Ishikawa (cell line): Measurements from ENCODE around the gene NT5DC4.

Experiments used
- CEBPB ChIP-seq: IDR thresholded peaks from 2 replicates; pipeline ENCODE4 v1.6.1; 2012
- CREB1 ChIP-seq: IDR thresholded peaks from 2 replicates; pipeline ENCODE4 v1.6.1; 2012; ENCODE audit warnings: low read depth
- EP300 ChIP-seq: IDR thresholded peaks from 2 replicates; pipeline ENCODE4 v1.6.1; 2012; ENCODE audit warnings: borderline replicate concordance
- FOXM1 ChIP-seq: IDR thresholded peaks from 2 replicates; pipeline ENCODE4 v1.6.1; 2012; ENCODE audit warnings: low read depth, borderline replicate concordance
- RAD21 ChIP-seq: IDR thresholded peaks from 2 replicates; pipeline ENCODE4 v1.6.1; 2012; ENCODE audit warnings: low read depth
- TCF12 ChIP-seq: IDR thresholded peaks from 2 replicates; pipeline ENCODE4 v1.6.1; 2012; ENCODE audit warnings: low read depth
- YY1 ChIP-seq: IDR thresholded peaks from 2 replicates; pipeline ENCODE4 v1.6.1; 2012; ENCODE audit warnings: low read depth
- TF ChIP-seq, protein P1 (sequence below): IDR thresholded peaks from 2 replicates; pipeline ENCODE4 v1.6.1; 2012; ENCODE audit warnings: low read depth, mild to moderate bottlenecking
- TF ChIP-seq, protein P2 (sequence below): IDR thresholded peaks from 2 replicates; pipeline ENCODE4 v1.6.1; 2012

DNA sequence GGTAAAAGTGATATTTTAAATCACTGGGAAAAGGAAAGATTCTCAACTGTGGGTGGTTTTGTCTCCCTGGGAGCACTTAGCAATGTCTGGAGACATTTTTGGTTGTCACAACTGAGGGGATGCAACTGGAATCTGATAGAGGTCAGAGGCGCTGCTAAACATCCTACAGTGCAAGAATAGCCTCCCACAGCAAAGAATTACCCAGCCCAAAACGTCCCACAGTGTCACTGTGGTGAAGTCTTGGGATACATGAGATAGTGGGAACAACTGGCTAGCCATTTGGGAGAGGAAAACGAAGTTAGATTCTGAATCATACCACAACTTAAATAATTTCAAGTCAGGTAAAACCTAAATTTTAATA is 36.4 kb upstream of the NT5DC4 start:
- no peak for TF ChIP-seq TCF12
- no peak for TF ChIP-seq CREB1
- TF ChIP-seq RAD21 = no peak
- no peak for TF ChIP-seq EP300
- TF ChIP-seq, protein P1, sequence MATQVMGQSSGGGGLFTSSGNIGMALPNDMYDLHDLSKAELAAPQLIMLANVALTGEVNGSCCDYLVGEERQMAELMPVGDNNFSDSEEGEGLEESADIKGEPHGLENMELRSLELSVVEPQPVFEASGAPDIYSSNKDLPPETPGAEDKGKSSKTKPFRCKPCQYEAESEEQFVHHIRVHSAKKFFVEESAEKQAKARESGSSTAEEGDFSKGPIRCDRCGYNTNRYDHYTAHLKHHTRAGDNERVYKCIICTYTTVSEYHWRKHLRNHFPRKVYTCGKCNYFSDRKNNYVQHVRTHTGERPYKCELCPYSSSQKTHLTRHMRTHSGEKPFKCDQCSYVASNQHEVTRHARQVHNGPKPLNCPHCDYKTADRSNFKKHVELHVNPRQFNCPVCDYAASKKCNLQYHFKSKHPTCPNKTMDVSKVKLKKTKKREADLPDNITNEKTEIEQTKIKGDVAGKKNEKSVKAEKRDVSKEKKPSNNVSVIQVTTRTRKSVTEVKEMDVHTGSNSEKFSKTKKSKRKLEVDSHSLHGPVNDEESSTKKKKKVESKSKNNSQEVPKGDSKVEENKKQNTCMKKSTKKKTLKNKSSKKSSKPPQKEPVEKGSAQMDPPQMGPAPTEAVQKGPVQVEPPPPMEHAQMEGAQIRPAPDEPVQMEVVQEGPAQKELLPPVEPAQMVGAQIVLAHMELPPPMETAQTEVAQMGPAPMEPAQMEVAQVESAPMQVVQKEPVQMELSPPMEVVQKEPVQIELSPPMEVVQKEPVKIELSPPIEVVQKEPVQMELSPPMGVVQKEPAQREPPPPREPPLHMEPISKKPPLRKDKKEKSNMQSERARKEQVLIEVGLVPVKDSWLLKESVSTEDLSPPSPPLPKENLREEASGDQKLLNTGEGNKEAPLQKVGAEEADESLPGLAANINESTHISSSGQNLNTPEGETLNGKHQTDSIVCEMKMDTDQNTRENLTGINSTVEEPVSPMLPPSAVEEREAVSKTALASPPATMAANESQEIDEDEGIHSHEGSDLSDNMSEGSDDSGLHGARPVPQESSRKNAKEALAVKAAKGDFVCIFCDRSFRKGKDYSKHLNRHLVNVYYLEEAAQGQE = no peak
- TF ChIP-seq YY1 = no peak
- TF ChIP-seq, protein P2, sequence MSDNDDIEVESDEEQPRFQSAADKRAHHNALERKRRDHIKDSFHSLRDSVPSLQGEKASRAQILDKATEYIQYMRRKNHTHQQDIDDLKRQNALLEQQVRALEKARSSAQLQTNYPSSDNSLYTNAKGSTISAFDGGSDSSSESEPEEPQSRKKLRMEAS = no peak
- TF ChIP-seq FOXM1 = no peak
- no peak for TF ChIP-seq CEBPB
